ENCODE data around the gene FSCN2. TPM values are rescaled to one million over a fixed set of nuclear protein-coding genes. Genes with fewer than 3 reads are reported as not detected.

FSCN2 gene
- total and polyA plus RNA-seq, 7 experiments from 2014 or later: 0.56 to 1.6 (median 0.70) TPM; not detected in 2

- Mint-ChIP-seq H3K27me3 (no peaks in the 10 kb centered on the region), H3K4me3 (peak overlapping the region in 5 of 10 donors; percentile 15 to 80 (median 64)), H3K9me3 (no peaks in the 10 kb centered on the region), H3K4me1 (peaks cover 13 to 37% (median 32%) of the 10 kb centered on the region in 7 donors), H3K27ac (peak overlapping the region in 1 of 9 donors; percentile 19), H3K36me3 (peaks cover 0 to 16% (median 6%) of the 10 kb centered on the region in 5 donors)
- H3K4me3 ChIP-seq (ENCODE audit: low read length): no peak overlapping the region
- intact Hi-C loops (cut with micrococcal nuclease): no loop called here
- no peak overlapping the region for H3K27ac ChIP-seq (ENCODE audit: low read depth, low read length)
- peaks cover 13 to 15% of the 10 kb centered on the region in 2 donors for H3K4me1 ChIP-seq (ENCODE audit: control insufficient read depth in 2 of 2, insufficient read depth in 2 of 2, low read length in 2 of 2)
- H3K36me3 ChIP-seq (ENCODE audit: control insufficient read depth in 2 of 3, insufficient read depth in 3 of 3, low read length in 3 of 3): peaks cover 0 to 56% (median 6%) of the 10 kb centered on the region in 3 experiments
- no peak for ATAC-seq
- POLR2A ChIA-PET: interaction anchor here (1.8 kb wide), 1 partner anchor 12 kb away, joined by 3 read pairs; no protein-coding TSS in a partner anchor
- no peak for DNase-seq
- no peaks in the 10 kb centered on the region for H3K27me3 ChIP-seq (ENCODE audit: control insufficient read depth in 2 of 2, insufficient read depth in 2 of 2, low read length in 2 of 2)
- H3K9me3 ChIP-seq (ENCODE audit: control insufficient read depth in 2 of 3, low read length in 3 of 3): no peaks in the 10 kb centered on the region
- CTCF ChIA-PET: no interaction called here
These were observed 20.9 kb downstream of the FSCN2 start for GRCh38 chr17:81549031-81549557.

GRCh38 chr17:81549826-81550225, 21.6 kb downstream of the FSCN2 start:
- H3K9me3 ChIP-seq (ENCODE audit: control insufficient read depth in 2 of 3, low read length in 3 of 3): no peaks in the 10 kb centered on the region
- Mint-ChIP-seq H3K4me3 (peak overlapping the region; percentile 37 to 93 (median 68)), H3K27me3 (no peaks in the 10 kb centered on the region), H3K36me3 (peaks cover 0 to 16% (median 6%) of the 10 kb centered on the region in 5 donors), H3K27ac (peak overlapping the region in 3 of 9 donors; percentile 19 to 68 (median 62)), H3K4me1 (peaks cover 16 to 41% (median 36%) of the 10 kb centered on the region in 7 donors), H3K9me3 (no peaks in the 10 kb centered on the region)
- intact Hi-C loops (cut with micrococcal nuclease): loop anchor here (5.0 to 10.0 kb wide), 5 partner anchors 132 to 1288 kb away; partner anchors contain the start of genes ARL16 (in 1 of the 2), HGS (in 1 of the 2), MRPL12 (in 1 of the 2) and RNF213 (in 1 of the 2)
- no peak overlapping the region for H3K4me3 ChIP-seq (ENCODE audit: low read length)
- CTCF ChIA-PET: no interaction called here
- peaks cover 17% of the 10 kb centered on the region in 2 donors for H3K4me1 ChIP-seq (ENCODE audit: control insufficient read depth in 2 of 2, insufficient read depth in 2 of 2, low read length in 2 of 2)
- H3K27ac ChIP-seq (ENCODE audit: low read depth, low read length): no peak overlapping the region
- H3K36me3 ChIP-seq (ENCODE audit: control insufficient read depth in 2 of 3, insufficient read depth in 3 of 3, low read length in 3 of 3): peaks cover 0 to 48% (median 6%) of the 10 kb centered on the region in 3 experiments
- DNase-seq (no peak), ATAC-seq (no peak)
- no peaks in the 10 kb centered on the region for H3K27me3 ChIP-seq (ENCODE audit: control insufficient read depth in 2 of 2, insufficient read depth in 2 of 2, low read length in 2 of 2)
- POLR2A ChIA-PET: interaction anchor here (1.8 to 6.0 kb wide), 2 partner anchors 13 to 39 kb away, joined by 3 to 65 read pairs; partner anchors contain the start of gene ACTG1

- peaks cover 0 to 12% (median 6%) of the 10 kb centered on the region in 5 donors for H3K36me3 Mint-ChIP-seq
- Histone ChIP-seq H3K27me3 (ENCODE audit: control insufficient read depth in 2 of 2, insufficient read depth in 2 of 2, low read length in 2 of 2) (no peaks in the 10 kb centered on the region), H3K9me3 (ENCODE audit: control insufficient read depth in 2 of 3, low read length in 3 of 3) (no peaks in the 10 kb centered on the region), H3K4me1 (ENCODE audit: control insufficient read depth in 2 of 2, insufficient read depth in 2 of 2, low read length in 2 of 2) (peaks cover 17% of the 10 kb centered on the region in 2 donors), H3K27ac (ENCODE audit: low read depth, low read length) (no peak overlapping the region), H3K4me3 (ENCODE audit: low read length) (no peak overlapping the region), H3K36me3 (ENCODE audit: control insufficient read depth in 2 of 3, insufficient read depth in 3 of 3, low read length in 3 of 3) (peaks cover 0 to 45% (median 6%) of the 10 kb centered on the region in 3 experiments)
- H3K4me3 Mint-ChIP-seq: peak overlapping the region; percentile 39 to 93 (median 86)
- intact Hi-C loops (cut with micrococcal nuclease): loop anchor here (5.0 to 10.0 kb wide), 5 partner anchors 132 to 1288 kb away; partner anchors contain the start of genes ARL16 (in 1 of the 2), HGS (in 1 of the 2), MRPL12 (in 1 of the 2) and RNF213 (in 1 of the 2)
- ATAC-seq (no peak), DNase-seq (no peak)
- CTCF ChIA-PET: interaction anchor here (1.4 kb wide), 1 partner anchor 30 kb away, joined by 4 read pairs; no protein-coding TSS in a partner anchor
- POLR2A ChIA-PET: interaction anchor here (1.8 to 6.0 kb wide), 2 partner anchors 13 to 39 kb away, joined by 3 to 65 read pairs; partner anchors contain the start of gene ACTG1
- H3K4me1 Mint-ChIP-seq: peaks cover 16 to 41% (median 36%) of the 10 kb centered on the region in 7 donors
- no peaks in the 10 kb centered on the region for H3K27me3 Mint-ChIP-seq
- H3K27ac Mint-ChIP-seq: peak overlapping the region in 3 of 9 donors; percentile 37 to 68 (median 62)
- H3K9me3 Mint-ChIP-seq: no peaks in the 10 kb centered on the region
These were observed 22.1 kb downstream of the FSCN2 start for GRCh38 chr17:81550285-81550684.

GRCh38 chr17:81550830-81551457, 22.8 kb downstream of the FSCN2 start:
- intact Hi-C loops (cut with micrococcal nuclease): loop anchor here (5.0 to 10.0 kb wide), 5 partner anchors 131 to 1289 kb away; partner anchors contain the start of genes ARL16 (in 1 of the 2), HGS (in 1 of the 2), MRPL12 (in 1 of the 2) and RNF213 (in 1 of the 2)
- no peak for ATAC-seq
- POLR2A ChIA-PET: interaction anchor here (1.8 to 6.0 kb wide), 4 partner anchors 14 to 40 kb away, joined by 3 to 65 read pairs (median 18); partner anchors contain the start of gene ACTG1

GRCh38 chr17:81551458-81552243, 23.5 kb downstream of the FSCN2 start:
- no peaks in the 10 kb centered on the region for H3K9me3 Mint-ChIP-seq
- DNase-seq (no peak), ATAC-seq (no peak)
- H3K4me3 ChIP-seq (ENCODE audit: low read length): peak overlapping the region; percentile 77
- ChIA-PET POLR2A (interaction anchor here (0.8 to 6.0 kb wide), 9 partner anchors 13 to 907 kb away, joined by 3 to 65 read pairs (median 6); partner anchors contain the start of genes ACTG1 and NARF), CTCF (interaction anchor here (1.0 to 1.6 kb wide), 3 partner anchors 31 to 50 kb away, joined by 4 to 7 read pairs (median 4); no protein-coding TSS in a partner anchor)
- peak overlapping the region; percentile 77 to 93 (median 86) for H3K4me3 Mint-ChIP-seq
- H3K4me1 ChIP-seq (ENCODE audit: control insufficient read depth in 2 of 2, insufficient read depth in 2 of 2, low read length in 2 of 2): peaks cover 17% of the 10 kb centered on the region in 2 donors
- H3K27me3 ChIP-seq (ENCODE audit: control insufficient read depth in 2 of 2, insufficient read depth in 2 of 2, low read length in 2 of 2): no peaks in the 10 kb centered on the region
- H3K36me3 Mint-ChIP-seq: peaks cover 0 to 8% (median 6%) of the 10 kb centered on the region in 5 donors
- H3K27ac ChIP-seq (ENCODE audit: low read depth, low read length): peak overlapping the region; percentile 95
- H3K36me3 ChIP-seq (ENCODE audit: control insufficient read depth in 2 of 3, insufficient read depth in 3 of 3, low read length in 3 of 3): peaks cover 0 to 31% (median 6%) of the 10 kb centered on the region in 3 experiments
- H3K4me1 Mint-ChIP-seq: peaks cover 16 to 41% (median 36%) of the 10 kb centered on the region in 7 donors
- H3K9me3 ChIP-seq (ENCODE audit: control insufficient read depth in 2 of 3, low read length in 3 of 3): no peaks in the 10 kb centered on the region
- H3K27ac Mint-ChIP-seq: peak overlapping the region; percentile 37 to 87 (median 65)
- no peaks in the 10 kb centered on the region for H3K27me3 Mint-ChIP-seq
- intact Hi-C loops (cut with micrococcal nuclease): loop anchor here (1.0 to 10.0 kb wide), 16 partner anchors 39 to 1289 kb away; partner anchors contain the start of genes MRPL12 (in 2 of the 2), SLC38A10 (in 2 of the 2), ACTG1 (in 1 of the 2) and ARL16 (in 1 of the 2)

More at GRCh38 chr17:81550830-81551457, 22.8 kb downstream of the FSCN2 start:
- H3K4me1 Mint-ChIP-seq: peaks cover 16 to 41% (median 36%) of the 10 kb centered on the region in 7 donors
- H3K36me3 Mint-ChIP-seq: peaks cover 0 to 12% (median 6%) of the 10 kb centered on the region in 5 donors
- Histone ChIP-seq H3K27ac (ENCODE audit: low read depth, low read length) (peak overlapping the region; percentile 95), H3K36me3 (ENCODE audit: control insufficient read depth in 2 of 3, insufficient read depth in 3 of 3, low read length in 3 of 3) (peaks cover 0 to 38% (median 6%) of the 10 kb centered on the region in 3 experiments), H3K27me3 (ENCODE audit: control insufficient read depth in 2 of 2, insufficient read depth in 2 of 2, low read length in 2 of 2) (no peaks in the 10 kb centered on the region), H3K9me3 (ENCODE audit: control insufficient read depth in 2 of 3, low read length in 3 of 3) (no peaks in the 10 kb centered on the region), H3K4me1 (ENCODE audit: control insufficient read depth in 2 of 2, insufficient read depth in 2 of 2, low read length in 2 of 2) (peaks cover 17% of the 10 kb centered on the region in 2 donors), H3K4me3 (ENCODE audit: low read length) (peak overlapping the region; percentile 77)
- peak overlapping the region; percentile 77 to 93 (median 86) for H3K4me3 Mint-ChIP-seq
- CTCF ChIA-PET: interaction anchor here (1.4 kb wide), 1 partner anchor 31 kb away, joined by 4 read pairs; no protein-coding TSS in a partner anchor
- H3K9me3 Mint-ChIP-seq: no peaks in the 10 kb centered on the region
- DNase-seq: no peak
- no peaks in the 10 kb centered on the region for H3K27me3 Mint-ChIP-seq
- peak overlapping the region in 7 of 9 donors; percentile 37 to 84 (median 64) for H3K27ac Mint-ChIP-seq

Measured in naive thymus-derived CD4-positive, alpha-beta T cell (primary cell).